AG08395 (cell line): ENCODE data around the gene F2RL2.

ENCODE experiments used
- DNase-seq: peaks from one replicate; pipeline ENCODE4 v3.0.0; 2012; ENCODE audit warnings: mixed read lengths, low spot score

F2RL2 gene

GRCh38 chr5:76622973-76623596, at the start of gene F2RL2:
TSS of gene F2RL2 (minus strand) at chr5:76623403. CDS start at chr5:76623230, 173 bp downstream.
- DNase-seq: peak; percentile 42

GRCh38 chr5:76672242-76672641, 49.0 kb upstream of the F2RL2 start:
- no peak for DNase-seq

- DNase-seq: no peak
Measured at GRCh38 chr5:76670508-76670907, 47.3 kb upstream of the F2RL2 start.

- no peak for DNase-seq
Measured at GRCh38 chr5:76669245-76669644, 46.0 kb upstream of the F2RL2 start.

- no peak for DNase-seq
Measured at GRCh38 chr5:76667495-76667894, 44.3 kb upstream of the F2RL2 start.

- DNase-seq: no peak
Measured at GRCh38 chr5:76664079-76664478, 40.9 kb upstream of the F2RL2 start.

GRCh38 chr5:76663573-76663972, 40.4 kb upstream of the F2RL2 start:
- no peak for DNase-seq

- no peak for DNase-seq
Measured at GRCh38 chr5:76662521-76662920, 39.3 kb upstream of the F2RL2 start.

GRCh38 chr5:76660360-76660759, 37.2 kb upstream of the F2RL2 start:
- no peak for DNase-seq

GRCh38 chr5:76657683-76658311, 34.6 kb upstream of the F2RL2 start:
- no peak for DNase-seq

GRCh38 chr5:76657091-76657490, 33.9 kb upstream of the F2RL2 start:
- no peak for DNase-seq

GRCh38 chr5:76652809-76653414, 29.7 kb upstream of the F2RL2 start:
- no peak for DNase-seq

GRCh38 chr5:76649140-76649539, 25.9 kb upstream of the F2RL2 start:
- DNase-seq: no peak

GRCh38 chr5:76643371-76643770, 20.2 kb upstream of the F2RL2 start:
- no peak for DNase-seq

GRCh38 chr5:76642390-76643040, 19.3 kb upstream of the F2RL2 start:
- no peak for DNase-seq

GRCh38 chr5:76641514-76642120, 18.4 kb upstream of the F2RL2 start:
- peak; percentile 53 for DNase-seq

GRCh38 chr5:76638479-76638878, 15.3 kb upstream of the F2RL2 start:
- DNase-seq: no peak

GRCh38 chr5:76637490-76637889, 14.3 kb upstream of the F2RL2 start:
- no peak for DNase-seq

GRCh38 chr5:76634661-76635060, 11.5 kb upstream of the F2RL2 start:
- DNase-seq: no peak

GRCh38 chr5:76626738-76627137, 3.5 kb upstream of the F2RL2 start:
- DNase-seq: no peak

GRCh38 chr5:76625087-76625815, 2.0 kb upstream of the F2RL2 start:
- no peak for DNase-seq

GRCh38 chr5:76622076-76622475, 1.1 kb downstream of the F2RL2 start:
- no peak for DNase-seq
